SH-SY5Y (cell line): Measurements from ENCODE around the gene MSMB.

Experiments used
- GATA2 ChIP-seq: IDR thresholded peaks from 2 replicates; pipeline ENCODE4 v1.6.1; 2011; ENCODE audit warnings: mild to moderate bottlenecking, low read depth, low read length
- GATA3 ChIP-seq: IDR thresholded peaks from 2 replicates; pipeline ENCODE4 v1.6.1; 2011; ENCODE audit warnings: low read depth, mild to moderate bottlenecking, low read length, moderate library complexity

- no peak for TF ChIP-seq GATA3
- TF ChIP-seq GATA2: no peak
Measured at GRCh38 chr10:46052057-46052790, 6.2 kb upstream of the MSMB start.
